HepG2 (cell line): Measurements from ENCODE around the gene COG8. TPM values are rescaled to one million over a fixed set of nuclear protein-coding genes. Genes with fewer than 3 reads are reported as not detected.

Experiments
- HIVEP1 ChIP-seq: sonication (generic); formaldehyde crosslinking; IDR thresholded peaks from 2 replicates; pipeline ENCODE4 v1.4.0; 2020; ENCODE audit warnings: mild to moderate bottlenecking, missing genetic modification reagents
- HNRNPK ChIP-seq: fragments of 200-400 bp; formaldehyde crosslinking; IDR thresholded peaks from 2 replicates; pipeline ENCODE4 v1.6.1; 2018; ENCODE audit warnings: low read length, low read depth, moderate library complexity, mild to moderate bottlenecking; ENCODE audit not compliant: poor library complexity, severe bottlenecking
- ISX ChIP-seq: sonication (generic); formaldehyde crosslinking; conservative IDR thresholded peaks from 2 replicates; pipeline ENCODE4 v1.5.0; 2020; ENCODE audit warnings: missing genetic modification reagents
- SMYD3 ChIP-seq: sonication (generic); formaldehyde crosslinking; IDR thresholded peaks from 2 replicates; pipeline ENCODE4 v1.8.1; 2023; ENCODE audit warnings: mild to moderate bottlenecking, missing genetic modification reagents
- ZEB1 ChIP-seq: IDR thresholded peaks from 2 replicates; pipeline ENCODE4 v1.6.1; 2012; ENCODE audit warnings: mild to moderate bottlenecking, low read depth, inconsistent platforms; ENCODE audit not compliant: insufficient replicate concordance
- ZFP36 ChIP-seq: fragments of 150-350 bp; IDR thresholded peaks from 2 replicates; pipeline ENCODE4 v1.6.1; 2018; ENCODE audit warnings: borderline replicate concordance, low read length, low read depth; ENCODE audit not compliant: partially characterized antibody
- ZNF17 ChIP-seq: sonication (generic); formaldehyde crosslinking; IDR thresholded peaks from 2 replicates; pipeline ENCODE4 v1.5.0; 2020; ENCODE audit warnings: mild to moderate bottlenecking, missing genetic modification reagents
- ZNF431 ChIP-seq: sonication (generic); formaldehyde crosslinking; IDR thresholded peaks from 2 replicates; pipeline ENCODE4 v1.9.0; 2022; ENCODE audit warnings: missing genetic modification reagents, low read depth, mild to moderate bottlenecking, borderline replicate concordance
- ZNF788 ChIP-seq: sonication (generic); formaldehyde crosslinking; IDR thresholded peaks from 2 replicates; pipeline ENCODE4 v1.5.0; 2020; ENCODE audit warnings: mild to moderate bottlenecking, missing genetic modification reagents, borderline replicate concordance
- ZSCAN20 ChIP-seq: sonication (generic); formaldehyde crosslinking; IDR thresholded peaks from 2 replicates; pipeline ENCODE4 v1.4.0; 2020; ENCODE audit warnings: missing genetic modification reagents, mild to moderate bottlenecking, borderline replicate concordance
- polyA plus RNA-seq, 8 experiments: library from polyadenylated mRNA; depleted of rRNA in 3 of 8; stranded (reverse) in 7 of 8; unstranded in 1 of 8; fragments of >200 nt; fragmentation: Illumina TruSeq in 4 of 8; extraction: Trizol in 4 of 8; gene quantifications; 2 replicates each; pipeline versions ENCODE4 v1.2.1 to v1.2.3, GENCODE V29; 2011 to 2016; ENCODE audit warnings: low read depth in 4 of 8, missing spikeins in 1 of 8, mixed read lengths in 1 of 8; ENCODE audit not compliant: insufficient read depth in 1 of 8
- total RNA-seq, 5 experiments: library from RNA; depleted of rRNA; stranded (reverse); fragments of >200 nt; fragmentation: Illumina TruSeq; extraction: Trizol; gene quantifications; 2 replicates each; pipeline ENCODE4 v1.2.3, GENCODE V29; 2016; ENCODE audit warnings: low read depth in 1 of 5
- TF ChIP-seq, protein P1 (sequence below), 2 experiments: IDR thresholded peaks; 2 replicates each; pipeline ENCODE4 v1.6.1; 2011 to 2012; ENCODE audit warnings: low read length in 2 of 2, borderline replicate concordance in 1 of 2, low read depth in 1 of 2, mild to moderate bottlenecking in 1 of 2, moderate library complexity in 1 of 2
- TF ChIP-seq, protein P2 (sequence below): sonication (generic); formaldehyde crosslinking; IDR thresholded peaks from 2 replicates; pipeline ENCODE4 v1.8.0; 2022; ENCODE audit warnings: missing genetic modification reagents, mild to moderate bottlenecking, moderate library complexity, borderline replicate concordance
- TF ChIP-seq, protein P3 (sequence below): sonication (generic); formaldehyde crosslinking; conservative IDR thresholded peaks from 2 replicates; pipeline ENCODE4 v1.4.0; 2020; ENCODE audit warnings: mild to moderate bottlenecking, missing genetic modification reagents, moderate library complexity
- TF ChIP-seq, protein P4 (sequence below), 2 experiments: sonication (generic) in 1 of 2; formaldehyde crosslinking in 1 of 2; IDR thresholded peaks; 2 replicates each; pipeline versions ENCODE4 v1.5.1 to v1.6.1; 2011 to 2020; ENCODE audit warnings: borderline replicate concordance in 1 of 2, low read depth in 1 of 2, low read length in 1 of 2, mild to moderate bottlenecking in 1 of 2, missing genetic modification reagents in 1 of 2, moderate library complexity in 1 of 2

Gene COG8
- total and polyA plus RNA-seq, 2 of the 13 experiments (the other 11 are each of a cell fraction or from before 2014, with no cell fraction given) = 45.5 to 52.1 TPM

DNA sequence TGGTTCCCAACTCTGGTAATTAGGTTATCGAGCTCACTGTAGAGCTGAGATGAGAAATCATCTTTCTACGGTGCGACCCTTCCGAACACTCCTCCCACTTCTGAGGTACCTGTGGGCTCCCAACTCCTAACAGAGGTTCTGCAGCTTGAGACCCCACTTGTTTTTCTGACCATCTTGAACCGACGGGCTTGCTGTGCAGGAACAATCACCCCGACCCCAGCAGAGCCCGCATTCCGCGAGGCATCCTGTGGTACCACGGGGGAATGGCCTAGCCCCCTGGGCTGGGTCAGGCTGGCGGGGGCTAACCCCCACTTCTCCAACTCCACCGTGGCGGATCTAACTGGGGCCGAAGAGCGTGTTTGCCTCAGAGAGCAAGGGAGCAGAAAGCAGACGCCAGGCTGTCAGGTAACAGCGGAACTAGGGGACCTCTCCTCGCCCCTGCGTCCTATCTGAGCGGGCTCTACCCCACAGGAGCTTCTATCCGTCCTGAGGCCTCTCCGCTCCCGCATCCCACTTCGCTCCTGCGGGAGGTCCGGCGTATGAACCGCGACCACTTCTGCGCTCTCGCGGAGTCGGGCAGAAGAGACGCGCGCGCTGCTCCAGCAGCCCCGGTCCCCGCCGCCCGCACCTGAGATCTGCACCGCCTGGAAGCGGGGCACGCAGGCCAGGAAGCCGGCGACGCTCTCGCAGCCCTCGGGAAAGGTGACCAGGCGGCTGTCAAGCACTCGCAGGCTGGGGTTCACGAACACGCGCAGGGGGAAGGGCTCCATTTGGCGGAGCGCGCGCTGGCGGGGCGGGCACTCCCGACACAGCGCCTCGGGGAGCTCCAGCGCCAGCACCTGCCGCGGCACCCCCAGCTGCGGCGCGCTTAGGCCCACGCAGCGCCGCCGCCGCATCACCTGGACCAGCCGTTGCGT lies 9.7 kb downstream of the COG8 start (continued):
- TF ChIP-seq, protein P1, sequence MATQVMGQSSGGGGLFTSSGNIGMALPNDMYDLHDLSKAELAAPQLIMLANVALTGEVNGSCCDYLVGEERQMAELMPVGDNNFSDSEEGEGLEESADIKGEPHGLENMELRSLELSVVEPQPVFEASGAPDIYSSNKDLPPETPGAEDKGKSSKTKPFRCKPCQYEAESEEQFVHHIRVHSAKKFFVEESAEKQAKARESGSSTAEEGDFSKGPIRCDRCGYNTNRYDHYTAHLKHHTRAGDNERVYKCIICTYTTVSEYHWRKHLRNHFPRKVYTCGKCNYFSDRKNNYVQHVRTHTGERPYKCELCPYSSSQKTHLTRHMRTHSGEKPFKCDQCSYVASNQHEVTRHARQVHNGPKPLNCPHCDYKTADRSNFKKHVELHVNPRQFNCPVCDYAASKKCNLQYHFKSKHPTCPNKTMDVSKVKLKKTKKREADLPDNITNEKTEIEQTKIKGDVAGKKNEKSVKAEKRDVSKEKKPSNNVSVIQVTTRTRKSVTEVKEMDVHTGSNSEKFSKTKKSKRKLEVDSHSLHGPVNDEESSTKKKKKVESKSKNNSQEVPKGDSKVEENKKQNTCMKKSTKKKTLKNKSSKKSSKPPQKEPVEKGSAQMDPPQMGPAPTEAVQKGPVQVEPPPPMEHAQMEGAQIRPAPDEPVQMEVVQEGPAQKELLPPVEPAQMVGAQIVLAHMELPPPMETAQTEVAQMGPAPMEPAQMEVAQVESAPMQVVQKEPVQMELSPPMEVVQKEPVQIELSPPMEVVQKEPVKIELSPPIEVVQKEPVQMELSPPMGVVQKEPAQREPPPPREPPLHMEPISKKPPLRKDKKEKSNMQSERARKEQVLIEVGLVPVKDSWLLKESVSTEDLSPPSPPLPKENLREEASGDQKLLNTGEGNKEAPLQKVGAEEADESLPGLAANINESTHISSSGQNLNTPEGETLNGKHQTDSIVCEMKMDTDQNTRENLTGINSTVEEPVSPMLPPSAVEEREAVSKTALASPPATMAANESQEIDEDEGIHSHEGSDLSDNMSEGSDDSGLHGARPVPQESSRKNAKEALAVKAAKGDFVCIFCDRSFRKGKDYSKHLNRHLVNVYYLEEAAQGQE (IDR thresholded peaks at IDR 0.05; ENCODE audit: borderline replicate concordance in 1 of 2, low read depth in 1 of 2, low read length in 2 of 2) = no peak
- TF ChIP-seq HIVEP1 (CRISPR knock-in tag) (no peak; the same call in 1 of the 2 replicates), ZNF17 (CRISPR knock-in tag) (no peak), ZNF788 (CRISPR knock-in tag) (0 out of 2 replicates have a peak, but pooled peaks have one; percentile 34), ZEB1 (no peak), ZSCAN20 (CRISPR knock-in tag) (no peak), HNRNPK (no peak), SMYD3 (CRISPR knock-in tag) (no peak), ZFP36 (no peak), ZNF431 (CRISPR knock-in tag) (0 out of 2 replicates have a peak, but pooled peaks have one; percentile 6), ISX (CRISPR knock-in tag) (no peak)
- TF ChIP-seq, protein P2, sequence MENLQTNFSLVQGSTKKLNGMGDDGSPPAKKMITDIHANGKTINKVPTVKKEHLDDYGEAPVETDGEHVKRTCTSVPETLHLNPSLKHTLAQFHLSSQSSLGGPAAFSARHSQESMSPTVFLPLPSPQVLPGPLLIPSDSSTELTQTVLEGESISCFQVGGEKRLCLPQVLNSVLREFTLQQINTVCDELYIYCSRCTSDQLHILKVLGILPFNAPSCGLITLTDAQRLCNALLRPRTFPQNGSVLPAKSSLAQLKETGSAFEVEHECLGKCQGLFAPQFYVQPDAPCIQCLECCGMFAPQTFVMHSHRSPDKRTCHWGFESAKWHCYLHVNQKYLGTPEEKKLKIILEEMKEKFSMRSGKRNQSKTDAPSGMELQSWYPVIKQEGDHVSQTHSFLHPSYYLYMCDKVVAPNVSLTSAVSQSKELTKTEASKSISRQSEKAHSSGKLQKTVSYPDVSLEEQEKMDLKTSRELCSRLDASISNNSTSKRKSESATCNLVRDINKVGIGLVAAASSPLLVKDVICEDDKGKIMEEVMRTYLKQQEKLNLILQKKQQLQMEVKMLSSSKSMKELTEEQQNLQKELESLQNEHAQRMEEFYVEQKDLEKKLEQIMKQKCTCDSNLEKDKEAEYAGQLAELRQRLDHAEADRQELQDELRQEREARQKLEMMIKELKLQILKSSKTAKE (CRISPR knock-in tag) = no peak
- TF ChIP-seq, protein P3, sequence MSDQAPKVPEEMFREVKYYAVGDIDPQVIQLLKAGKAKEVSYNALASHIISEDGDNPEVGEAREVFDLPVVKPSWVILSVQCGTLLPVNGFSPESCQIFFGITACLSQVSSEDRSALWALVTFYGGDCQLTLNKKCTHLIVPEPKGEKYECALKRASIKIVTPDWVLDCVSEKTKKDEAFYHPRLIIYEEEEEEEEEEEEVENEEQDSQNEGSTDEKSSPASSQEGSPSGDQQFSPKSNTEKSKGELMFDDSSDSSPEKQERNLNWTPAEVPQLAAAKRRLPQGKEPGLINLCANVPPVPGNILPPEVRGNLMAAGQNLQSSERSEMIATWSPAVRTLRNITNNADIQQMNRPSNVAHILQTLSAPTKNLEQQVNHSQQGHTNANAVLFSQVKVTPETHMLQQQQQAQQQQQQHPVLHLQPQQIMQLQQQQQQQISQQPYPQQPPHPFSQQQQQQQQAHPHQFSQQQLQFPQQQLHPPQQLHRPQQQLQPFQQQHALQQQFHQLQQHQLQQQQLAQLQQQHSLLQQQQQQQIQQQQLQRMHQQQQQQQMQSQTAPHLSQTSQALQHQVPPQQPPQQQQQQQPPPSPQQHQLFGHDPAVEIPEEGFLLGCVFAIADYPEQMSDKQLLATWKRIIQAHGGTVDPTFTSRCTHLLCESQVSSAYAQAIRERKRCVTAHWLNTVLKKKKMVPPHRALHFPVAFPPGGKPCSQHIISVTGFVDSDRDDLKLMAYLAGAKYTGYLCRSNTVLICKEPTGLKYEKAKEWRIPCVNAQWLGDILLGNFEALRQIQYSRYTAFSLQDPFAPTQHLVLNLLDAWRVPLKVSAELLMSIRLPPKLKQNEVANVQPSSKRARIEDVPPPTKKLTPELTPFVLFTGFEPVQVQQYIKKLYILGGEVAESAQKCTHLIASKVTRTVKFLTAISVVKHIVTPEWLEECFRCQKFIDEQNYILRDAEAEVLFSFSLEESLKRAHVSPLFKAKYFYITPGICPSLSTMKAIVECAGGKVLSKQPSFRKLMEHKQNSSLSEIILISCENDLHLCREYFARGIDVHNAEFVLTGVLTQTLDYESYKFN = no peak
- TF ChIP-seq, protein P4, sequence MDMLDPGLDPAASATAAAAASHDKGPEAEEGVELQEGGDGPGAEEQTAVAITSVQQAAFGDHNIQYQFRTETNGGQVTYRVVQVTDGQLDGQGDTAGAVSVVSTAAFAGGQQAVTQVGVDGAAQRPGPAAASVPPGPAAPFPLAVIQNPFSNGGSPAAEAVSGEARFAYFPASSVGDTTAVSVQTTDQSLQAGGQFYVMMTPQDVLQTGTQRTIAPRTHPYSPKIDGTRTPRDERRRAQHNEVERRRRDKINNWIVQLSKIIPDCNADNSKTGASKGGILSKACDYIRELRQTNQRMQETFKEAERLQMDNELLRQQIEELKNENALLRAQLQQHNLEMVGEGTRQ (IDR thresholded peaks at IDR 0.05; ENCODE audit: low read depth, low read length) = no peak
- TF ChIP-seq, protein P4 (CRISPR knock-in tag; IDR thresholded peaks at IDR 0.05; ENCODE audit: borderline replicate concordance) = no peak; the same call in 1 of the 2 replicates
